ENCODE results near the gene MXRA7.
"Not testable (repeated sequence)": the region's sequence is repeated elsewhere in the genome, so short reads cannot be mapped to it uniquely, and the experiment has no call there.

MXRA7 gene

DNA sequence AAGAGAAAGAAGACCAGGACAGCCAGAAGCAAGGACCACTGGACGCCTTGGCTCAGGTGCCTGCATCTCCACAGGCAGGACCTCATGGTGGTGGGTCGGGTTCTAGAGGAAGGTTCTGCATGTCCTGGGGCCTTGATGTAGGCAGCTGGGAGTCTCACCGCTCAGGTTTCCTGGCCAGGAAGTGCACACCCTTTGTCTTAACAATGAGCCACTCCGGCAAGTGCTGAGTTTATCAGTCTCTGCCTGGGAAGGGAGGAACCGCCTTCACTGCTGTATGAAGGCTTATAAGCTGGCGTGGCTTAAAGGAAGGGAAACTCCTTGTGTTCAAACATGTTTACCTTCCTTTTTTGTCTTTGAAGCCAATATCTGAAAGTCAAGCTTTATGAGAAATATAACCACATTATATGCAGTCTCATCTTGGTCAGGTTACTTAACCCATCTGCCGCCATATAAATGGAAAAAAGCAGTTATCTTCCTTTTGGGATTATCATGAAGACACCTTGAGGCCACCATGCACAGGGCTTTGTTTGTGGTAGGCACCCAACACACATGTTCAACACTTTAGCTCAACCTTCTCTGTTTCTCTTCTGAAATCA is 67.1 kb downstream of the MXRA7 start, which contains the start of gene ST6GALNAC1:
TSS of gene ST6GALNAC1 (minus strand) at position 205 of the 596 bp plus-strand sequence. CDS start at position 86, 119 bp downstream.
- no peak for DNase-seq (ENCODE audit: low spot score)

DNA sequence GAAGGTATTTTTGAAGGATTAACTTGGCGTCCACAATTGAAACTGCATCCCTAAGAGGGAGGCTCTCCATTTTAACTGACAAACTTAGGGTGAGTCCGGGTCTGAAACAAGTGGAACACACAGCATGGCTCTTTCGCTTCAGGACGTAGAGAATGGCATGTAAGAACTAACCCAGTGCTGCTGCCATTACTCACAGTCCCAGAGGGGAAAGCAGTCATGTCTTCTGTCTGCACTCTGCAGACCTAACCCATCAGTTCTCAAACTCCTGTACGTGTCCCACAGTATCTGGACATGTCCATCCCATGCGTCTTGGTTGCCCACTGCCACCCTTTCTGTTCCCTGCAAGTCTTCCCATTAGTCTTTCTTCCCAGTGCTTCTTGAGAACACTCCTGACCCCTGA is 67.8 kb downstream of the MXRA7 start:
- DNase-seq (ENCODE audit: low spot score) = no peak

DNA sequence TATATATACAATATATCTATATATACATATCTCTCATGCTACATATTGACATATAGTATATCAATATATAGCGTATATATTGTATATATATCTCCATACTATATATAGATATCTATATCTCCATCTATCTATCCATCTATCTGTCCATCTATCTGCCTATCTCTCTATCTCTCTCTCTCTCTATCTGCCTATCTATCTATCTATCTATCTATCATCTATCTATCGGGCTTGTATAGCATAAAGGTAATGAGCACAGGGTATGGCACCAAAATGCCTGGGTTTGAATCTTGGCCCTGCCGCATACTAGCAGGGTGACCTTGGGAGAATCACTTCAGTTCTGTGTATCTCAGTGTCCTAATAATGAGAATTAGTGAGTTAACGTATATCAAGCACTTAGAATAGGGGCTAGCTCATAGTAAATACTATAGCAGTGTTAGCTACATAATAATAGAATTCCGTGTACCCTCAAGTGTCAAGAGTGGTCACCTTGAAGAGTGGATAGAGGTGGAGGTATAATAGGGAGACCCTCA is 68.7 kb downstream of the MXRA7 start:
- no peak for DNase-seq (ENCODE audit: low spot score)

DNA sequence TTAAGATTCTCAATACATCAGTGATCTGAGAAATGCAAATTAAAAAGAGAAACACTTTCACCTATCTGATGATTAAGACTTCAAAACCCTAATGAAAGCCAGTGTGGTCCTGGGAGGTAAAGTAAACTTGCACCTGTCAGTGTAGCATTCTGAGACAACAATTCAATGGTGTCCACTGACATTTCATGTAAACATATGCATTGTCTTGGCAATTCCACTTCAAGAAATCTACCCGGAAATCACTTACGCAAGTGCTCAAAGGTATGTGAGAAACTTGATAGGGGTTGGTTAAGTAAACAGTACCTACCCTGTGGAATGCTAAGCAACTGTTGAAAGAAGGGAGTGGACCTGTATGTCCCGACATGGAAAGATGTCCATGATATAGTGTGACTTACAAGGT is 69.3 kb downstream of the MXRA7 start:
- DNase-seq (ENCODE audit: low spot score) = no peak

DNA sequence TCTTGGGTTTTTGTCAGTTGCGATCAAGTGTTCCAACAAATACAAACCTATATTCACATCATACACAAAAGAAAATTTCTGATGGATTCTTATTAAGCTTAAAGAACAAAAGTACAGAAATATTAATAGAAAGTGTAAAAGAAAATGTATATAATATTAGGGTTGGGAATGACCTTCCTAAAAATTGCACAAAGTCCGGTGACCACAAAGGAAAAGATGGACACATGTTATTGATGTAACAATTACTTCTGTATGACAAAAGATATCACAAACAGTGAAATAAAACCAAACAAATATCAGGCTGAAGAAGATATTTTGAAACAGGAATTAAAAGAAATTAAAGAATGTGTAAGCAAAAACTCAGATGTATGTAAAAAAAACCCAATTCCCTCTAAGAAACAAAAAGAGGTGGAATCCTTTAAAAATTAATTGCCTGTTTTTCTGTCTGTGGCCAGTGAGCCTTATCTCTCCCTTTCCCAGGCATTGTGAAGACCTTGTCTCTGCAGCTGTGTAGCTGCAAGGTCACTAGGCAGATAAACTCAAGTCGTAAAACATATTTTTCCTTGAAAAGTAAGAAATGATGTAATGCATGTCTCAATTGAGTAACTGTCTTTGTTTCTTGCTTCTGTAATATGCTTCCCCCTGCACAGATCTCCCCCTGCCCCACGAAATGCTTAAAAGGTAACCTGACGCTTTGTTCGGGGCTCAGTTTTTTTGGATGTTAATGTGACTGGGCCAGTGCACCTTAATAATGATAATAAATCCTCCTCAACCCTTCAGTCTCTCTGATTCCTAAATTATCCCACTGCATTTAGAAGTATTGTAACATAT is 70.0 kb downstream of the MXRA7 start:
- no peak for DNase-seq (ENCODE audit: low spot score)

DNA sequence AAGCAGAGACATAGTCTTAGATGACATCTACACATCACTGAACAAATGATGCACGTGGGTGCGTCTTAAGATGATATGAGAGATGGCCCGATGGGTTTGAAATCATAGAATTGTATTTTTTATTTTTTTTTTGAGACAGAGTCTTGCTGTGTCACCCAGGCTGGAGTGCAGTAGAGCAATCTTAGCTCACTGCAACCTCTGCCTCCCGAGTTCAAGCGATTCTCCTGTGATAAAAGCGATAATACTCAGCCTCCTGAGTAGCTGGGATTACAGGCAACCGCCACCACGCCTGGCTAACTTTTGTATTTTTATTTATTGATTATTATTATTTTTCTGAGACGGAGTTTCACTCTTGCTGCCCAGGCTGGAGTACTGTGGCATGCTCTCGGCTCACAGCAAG is 72.5 kb downstream of the MXRA7 start:
- no peak for DNase-seq (ENCODE audit: low spot score)

DNA sequence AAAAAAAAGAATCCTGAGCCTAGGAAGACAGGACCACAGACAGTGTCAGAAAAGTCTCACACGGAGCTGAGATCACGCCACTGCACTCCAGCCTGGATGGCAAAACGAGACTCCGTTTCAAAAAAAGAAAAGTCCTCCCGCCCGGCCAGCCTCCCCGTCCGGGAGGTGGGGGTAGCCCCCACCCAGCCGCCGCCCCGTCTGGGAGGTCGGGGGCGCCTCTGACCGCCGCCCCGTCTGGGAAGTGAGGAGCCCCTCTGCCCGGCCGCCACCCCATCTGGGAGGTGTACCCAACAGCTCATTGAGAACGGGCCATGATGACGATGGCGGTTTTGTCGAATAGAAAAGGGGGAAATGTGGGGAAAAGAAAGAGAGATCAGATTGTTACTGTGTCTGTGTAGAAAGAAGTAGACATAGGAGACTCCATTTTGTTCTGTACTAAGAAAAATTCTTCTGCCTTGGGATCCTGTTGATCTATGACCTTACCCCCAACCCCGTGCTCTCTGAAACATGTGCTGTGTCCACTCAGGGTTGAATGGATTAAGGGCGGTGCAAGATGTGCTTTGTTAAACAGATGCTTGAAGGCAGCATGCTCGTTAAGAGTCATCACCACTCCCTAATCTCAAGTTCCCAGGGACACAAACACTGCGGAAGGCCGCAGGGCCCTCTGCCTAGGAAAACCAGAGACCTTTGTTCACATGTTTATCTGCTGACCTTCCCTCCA is 74.1 kb downstream of the MXRA7 start:
- DNase-seq (ENCODE audit: low spot score) = not testable (repeated sequence)

DNA sequence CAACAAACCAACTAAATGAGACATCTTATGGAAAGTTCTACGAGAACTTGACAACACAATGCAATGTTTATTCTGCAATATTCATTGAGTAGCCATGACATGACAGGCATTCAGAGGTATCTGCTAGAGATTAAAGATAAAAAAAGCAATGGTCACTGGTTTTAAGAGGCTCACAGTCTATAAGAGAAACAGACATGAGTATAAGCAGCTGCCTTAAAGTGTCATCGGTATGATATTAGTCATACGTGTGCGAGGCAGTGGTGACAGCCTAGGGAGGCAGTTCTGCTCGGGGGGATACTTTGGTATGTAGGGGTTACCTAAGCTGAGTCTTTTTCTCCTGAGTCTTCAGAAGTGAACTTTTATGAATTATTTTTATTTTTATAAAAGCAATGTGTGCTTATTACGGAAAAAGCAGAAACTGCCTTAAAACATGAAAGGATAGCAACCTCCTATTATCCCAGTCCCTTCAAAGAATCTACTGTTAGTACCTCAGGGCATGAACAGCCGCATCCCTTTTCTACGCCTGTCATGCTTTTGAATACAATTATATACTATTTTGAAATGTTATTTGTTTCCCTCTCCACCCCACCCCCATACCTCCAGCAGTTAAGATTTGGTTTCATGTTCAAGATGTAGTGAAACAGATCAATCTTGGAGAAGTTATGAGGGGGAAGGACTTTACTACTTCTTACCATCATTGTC is 75.0 kb downstream of the MXRA7 start:
- no peak for DNase-seq (ENCODE audit: low spot score)

DNA sequence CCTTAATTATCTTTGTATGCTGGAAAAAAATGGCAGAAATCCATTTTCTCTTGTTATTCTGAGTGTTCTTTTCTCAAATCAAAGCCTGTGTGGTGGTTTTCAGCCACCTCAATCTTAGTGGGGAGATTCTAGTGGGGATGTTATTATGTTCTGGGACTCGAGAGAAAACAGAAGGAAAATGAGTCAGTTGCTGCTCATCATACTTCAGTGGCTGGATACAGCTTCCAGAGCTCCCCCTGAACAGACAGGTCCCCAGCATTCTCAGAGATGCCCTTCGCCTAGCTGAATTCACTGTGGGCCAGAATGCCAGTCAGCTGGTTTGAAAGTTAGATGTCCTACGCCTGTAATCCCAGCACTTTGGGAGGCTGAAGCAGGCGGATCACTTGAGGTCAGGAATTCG is 75.7 kb downstream of the MXRA7 start:
- no peak for DNase-seq (ENCODE audit: low spot score)

DNA sequence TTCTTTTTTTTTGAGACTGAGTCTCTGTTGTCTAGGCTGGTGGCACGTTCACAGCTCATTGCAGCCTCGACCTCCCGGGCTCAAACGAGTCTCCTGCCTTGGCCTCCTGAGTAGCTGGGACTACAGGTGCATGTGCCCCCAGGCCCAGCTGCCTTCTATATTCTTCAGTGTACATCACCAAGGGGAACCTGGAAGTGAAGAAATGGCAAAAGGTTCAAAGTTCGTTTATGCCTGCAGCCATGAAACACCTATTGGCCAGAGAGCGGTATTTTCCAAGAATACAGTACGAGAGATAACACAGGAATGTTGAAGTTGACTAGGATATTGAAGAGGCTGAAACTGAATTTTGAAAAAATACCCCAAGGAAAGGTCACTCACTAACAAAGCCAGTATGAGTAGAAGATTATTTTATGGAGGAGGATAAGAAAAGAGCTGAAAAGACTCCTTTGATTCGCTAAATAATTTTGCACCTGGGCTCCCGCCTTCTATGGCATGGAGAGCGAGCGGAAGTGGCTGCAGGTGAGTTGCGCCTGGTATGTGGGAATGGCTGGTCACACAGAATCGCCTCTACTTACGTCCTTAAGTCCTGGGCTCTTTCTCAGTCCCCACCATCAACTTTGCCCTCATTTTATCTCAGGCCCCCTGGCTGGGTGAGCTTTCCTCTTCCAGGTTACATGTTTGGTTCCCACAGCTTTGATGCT is 77.0 kb downstream of the MXRA7 start:
- DNase-seq (ENCODE audit: low spot score) = no peak

DNA sequence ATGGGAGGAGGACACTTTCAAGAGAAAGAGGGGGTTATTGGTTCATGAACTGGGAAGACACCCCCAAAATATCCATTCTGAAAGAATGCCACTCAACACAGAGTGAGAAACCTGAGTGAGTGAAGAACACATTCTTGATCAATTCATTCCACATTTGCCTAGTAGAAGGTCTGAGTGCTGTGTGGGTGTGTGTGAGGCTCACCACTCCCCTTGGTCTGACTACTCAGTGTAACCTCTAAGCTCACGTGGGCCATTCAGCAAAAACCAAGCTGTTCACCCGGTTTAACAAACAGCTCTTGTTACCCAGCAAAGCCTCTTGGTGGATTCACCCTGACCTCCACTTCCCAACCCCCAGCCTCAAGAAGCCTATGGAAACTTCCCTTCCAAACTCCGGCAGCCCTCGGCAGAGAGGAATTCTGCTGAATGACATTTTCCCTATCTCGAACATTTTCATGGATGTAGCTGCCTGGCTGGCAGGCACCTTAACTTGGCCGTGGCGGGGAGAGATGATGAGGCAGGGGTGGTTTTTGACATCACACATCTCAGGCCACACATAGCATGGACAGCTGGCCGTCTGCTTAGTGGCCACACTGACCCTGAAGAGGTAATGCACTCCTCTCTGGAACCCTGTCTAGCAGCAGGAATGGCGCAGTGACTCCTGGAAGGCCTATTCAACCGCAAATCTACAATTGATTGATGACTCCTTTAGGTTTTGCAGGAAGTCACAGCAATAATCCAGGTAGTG is 78.8 kb downstream of the MXRA7 start:
- no peak for DNase-seq (ENCODE audit: low spot score)

DNA sequence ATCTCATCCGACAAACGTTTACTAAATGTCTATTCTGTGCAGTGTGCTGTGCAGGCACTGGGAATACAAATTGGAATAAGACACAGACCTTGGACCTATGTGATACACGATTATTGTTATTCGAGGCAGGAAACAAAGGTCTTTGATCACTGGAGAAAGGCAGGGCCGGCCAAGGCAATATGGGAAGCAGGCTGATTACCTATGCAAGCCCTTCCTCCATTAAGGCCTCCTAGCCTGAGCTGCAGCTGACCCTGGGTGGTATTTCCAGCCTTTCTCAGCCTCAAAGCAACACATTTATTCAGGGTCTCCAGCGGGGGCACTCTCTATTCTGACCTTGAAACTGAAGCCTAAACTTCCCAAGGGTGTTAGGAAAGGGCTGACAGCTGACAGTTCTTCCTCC is 80.6 kb downstream of the MXRA7 start:
- no peak for DNase-seq (ENCODE audit: low spot score)
